ENCODE measurements around the gene DYNLT4. TPM values are rescaled to one million over a fixed set of nuclear protein-coding genes. Genes with fewer than 3 reads are reported as not detected.

The DYNLT4 gene
- total and polyA plus RNA-seq, 10 donors = 0.15 to 2.1 (median 0.82) TPM; not detected in 3

DNA sequence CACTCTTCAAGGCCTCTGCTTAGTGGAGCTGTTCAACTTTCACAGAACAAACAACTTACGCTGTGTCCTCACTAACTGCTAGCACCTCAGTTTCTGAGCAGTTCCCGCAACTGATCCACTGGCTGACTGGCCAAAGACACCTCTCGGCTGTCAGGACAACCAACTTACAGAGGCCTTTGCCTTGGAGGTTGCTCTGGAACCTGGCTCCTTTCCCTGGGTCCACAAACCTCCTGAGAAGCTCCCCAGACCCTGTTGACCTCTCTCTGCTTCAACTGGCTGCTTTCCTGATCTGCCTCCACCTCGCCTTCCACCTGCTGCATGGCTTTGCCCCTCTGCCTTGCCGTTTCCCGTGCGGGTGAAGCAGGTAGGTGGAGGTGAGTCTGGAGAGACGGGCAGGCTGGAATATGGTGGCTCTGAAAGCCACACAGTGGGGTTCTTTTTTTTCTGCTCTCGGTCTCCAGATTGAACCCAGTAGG lies 14.1 kb upstream of the DYNLT4 start:
- no peak for TF ChIP-seq POLR2AphosphoS5 (IDR thresholded peaks at IDR 0.05)
- no peak for TF ChIP-seq CTCF (IDR thresholded peaks at IDR 0.05 in 8 of 11, conservative IDR thresholded peaks at IDR 0.05 in 3 of 11)
- no peak for TF ChIP-seq POLR2A (IDR thresholded peaks at IDR 0.05)
- Histone ChIP-seq H3K36me3 (no peaks in the 10 kb centered on the region), H3K9me3 (no peaks in the 10 kb centered on the region), H3K4me1 (peaks cover 3 to 39% (median 30%) of the 10 kb centered on the region in 6 donors), H3K27ac (peak overlapping the region in 3 of 8 donors; percentile 27 to 97 (median 96)), H3K27me3 (replicated peaks in 1 of 7) (no peaks in the 10 kb centered on the region), H3K4me3 (peak overlapping the region in 1 of 8 donors; percentile 75)
- DNase-seq = peak; percentile 67
- WGBS, 5 donors = 90 to 95% (median 93%) methylated on average over 9 of the region's 9 CpGs
- intact Hi-C loops (cut with DNase I; ENCODE audit: low total_unique reads) = loop anchor here (5.0 kb wide), 1 partner anchor 34 kb away; the partner anchor contains the start of gene BEST4

GRCh38 chr1:44820328-44821239 lies 13.4 kb upstream of the DYNLT4 start:
- no peaks in the 10 kb centered on the region for H3K9me3 ChIP-seq
- H3K4me1 ChIP-seq = peaks cover 0 to 33% (median 28%) of the 10 kb centered on the region in 6 donors
- H3K36me3 ChIP-seq = no peaks in the 10 kb centered on the region
- no peak for DNase-seq
- H3K4me3 ChIP-seq = peak overlapping the region; percentile 39 to 75 (median 48)
- intact Hi-C loops (cut with DNase I; ENCODE audit: low total_unique reads) = loop anchor here (5.0 kb wide), 1 partner anchor 33 kb away; the partner anchor contains the start of gene BEST4
- no peaks in the 10 kb centered on the region for H3K27me3 ChIP-seq (replicated peaks in 1 of 7)
- TF ChIP-seq POLR2AphosphoS5 (IDR thresholded peaks at IDR 0.05) = no peak
- TF ChIP-seq CTCF (IDR thresholded peaks at IDR 0.05 in 8 of 11, conservative IDR thresholded peaks at IDR 0.05 in 3 of 11) = no peak
- no peak for TF ChIP-seq POLR2A (IDR thresholded peaks at IDR 0.05)
- peak overlapping the region; percentile 94 to 99 (median 97) for H3K27ac ChIP-seq
- 21 to 40% (median 25%) methylated on average over 17 to 25 of the region's 25 CpGs for WGBS, 5 donors

- Histone ChIP-seq H3K27me3 (replicated peaks in 1 of 7) (no peaks in the 10 kb centered on the region), H3K4me1 (peaks cover 0 to 39% (median 30%) of the 10 kb centered on the region in 6 donors), H3K36me3 (no peaks in the 10 kb centered on the region), H3K27ac (peak overlapping the region; percentile 94 to 99 (median 97)), H3K9me3 (no peaks in the 10 kb centered on the region), H3K4me3 (peak overlapping the region; percentile 39 to 75 (median 48))
- WGBS, 5 donors = 0 to 2% (median 1%) methylated on average over 28 to 33 of the region's 33 CpGs
- intact Hi-C loops (cut with DNase I; ENCODE audit: low total_unique reads) = loop anchor here (5.0 kb wide), 1 partner anchor 32 kb away; the partner anchor contains the start of gene BEST4
- peak; percentile 94 for DNase-seq
- TF ChIP-seq POLR2AphosphoS5 (IDR thresholded peaks at IDR 0.05) (peak; percentile 85 to 100 (median 86)), POLR2A (IDR thresholded peaks at IDR 0.05) (peak in 2 of 3 donors; percentile 94 to 95), CTCF (IDR thresholded peaks at IDR 0.05 in 8 of 11, conservative IDR thresholded peaks at IDR 0.05 in 3 of 11) (peak in 5 of 11 experiments; percentile 4 to 39 (median 16))
These were observed 12.6 kb upstream of the DYNLT4 start for GRCh38 chr1:44819608-44820327.

All from spleen (tissue), 11 donors.